Bronchial epithelial cell (primary cell): ENCODE measurements around the gene MUC22. TPM values are rescaled to one million over a fixed set of nuclear protein-coding genes. Genes with fewer than 3 reads are reported as not detected.
A peak's percentile ranks its signal among the peaks of the same experiment; 100 is the strongest.

Experiments used
- DNase-seq: peaks from one replicate; pipeline ENCODE4 v3.0.0-alpha.2; 2010; ENCODE audit warnings: low read depth
- FAIRE-seq: peaks from 2 replicates; lab custom pipeline; 2011; peaks lifted over from hg19 to GRCh38; lab: Jason Lieb, UNC
- H3K27me3 ChIP-seq: 2 replicates; pipeline ENCODE4 v1.5.1; 2011; ENCODE audit warnings: low read length; ENCODE audit not compliant: control insufficient read depth, insufficient read depth
- H3K36me3 ChIP-seq: 2 replicates; pipeline ENCODE4 v1.5.1; 2011; ENCODE audit warnings: low read length; ENCODE audit not compliant: control insufficient read depth, insufficient read depth
- H3K4me3 ChIP-seq: 2 replicates; pipeline ENCODE4 v1.5.1; 2011; ENCODE audit warnings: mild to moderate bottlenecking, low read depth, low read length, control low read depth
- CTCF ChIP-seq: IDR thresholded peaks from 2 replicates; pipeline ENCODE4 v1.5.1; 2011; ENCODE audit warnings: mild to moderate bottlenecking, moderate library complexity, low read length, control low read depth, inconsistent platforms; ENCODE audit not compliant: insufficient read depth, severe bottlenecking
- total RNA-seq: library from RNA; depleted of rRNA; stranded (reverse); fragments of >200 nt; gene quantifications from 2 replicates; pipeline ENCODE4 v1.2.1, GENCODE V29; 2014

Gene MUC22
- total RNA-seq, 1 donor from 2014 or later = under 0.01 TPM

DNA sequence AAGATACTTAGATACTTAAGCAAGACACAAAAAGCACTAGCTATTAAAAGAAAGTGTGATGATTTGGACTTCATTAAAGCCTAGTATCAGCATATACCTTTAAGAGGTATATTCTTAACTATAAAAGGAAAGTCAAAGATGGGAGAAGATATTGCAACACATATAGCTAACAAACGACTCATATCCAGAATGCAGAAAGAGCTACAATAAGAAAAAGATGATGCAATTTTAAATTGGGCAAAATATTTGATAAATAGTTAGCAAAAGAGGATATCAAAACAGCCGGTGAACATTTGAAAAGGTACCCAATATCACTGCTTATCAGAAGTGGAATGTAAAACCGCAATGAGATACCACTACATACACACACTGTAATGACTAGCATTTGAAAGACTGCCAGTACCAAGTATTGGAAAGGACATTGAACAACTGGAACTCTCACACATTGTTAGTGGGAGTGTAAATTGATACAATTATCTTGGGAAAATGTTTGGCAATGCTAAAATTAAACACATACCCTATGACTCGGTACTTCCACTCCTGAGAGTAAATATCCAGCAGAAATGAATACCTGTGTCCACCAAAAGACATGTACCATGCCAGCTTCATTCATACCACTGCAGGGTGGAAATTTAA lies 25.7 kb downstream of the MUC22 start:
- no peaks in the 10 kb centered on the region for H3K27me3 ChIP-seq
- DNase-seq = peak; percentile 51
- no peak overlapping the region for H3K4me3 ChIP-seq
- TF ChIP-seq CTCF = no peak
- no peak for FAIRE-seq
- no peaks in the 10 kb centered on the region for H3K36me3 ChIP-seq

DNA sequence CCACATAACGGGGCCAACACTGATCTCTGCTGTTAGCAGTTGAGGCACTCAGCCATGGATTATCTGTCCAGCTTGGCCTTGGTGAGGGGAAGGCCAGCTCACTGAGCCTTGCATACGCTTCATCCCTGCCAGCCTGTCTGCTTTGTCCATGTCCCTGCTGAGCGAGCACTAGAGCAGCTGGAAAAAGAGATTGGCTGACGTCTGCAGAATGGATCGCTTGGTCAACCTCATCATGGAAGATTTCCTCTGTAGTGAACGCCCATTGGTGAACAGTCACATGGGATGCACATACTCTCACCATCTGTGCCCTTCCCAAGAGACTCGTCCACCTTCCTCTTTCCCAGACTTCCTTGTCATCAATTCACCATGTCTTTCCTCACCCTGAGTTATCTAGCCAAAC lies 26.9 kb downstream of the MUC22 start:
- no peak for TF ChIP-seq CTCF
- H3K36me3 ChIP-seq = no peaks in the 10 kb centered on the region
- FAIRE-seq = no peak
- no peak overlapping the region for H3K4me3 ChIP-seq
- no peak for DNase-seq
- H3K27me3 ChIP-seq = no peaks in the 10 kb centered on the region

GRCh38 chr6:31037682-31038081 lies 27.4 kb downstream of the MUC22 start:
- Histone ChIP-seq H3K4me3 (no peak overlapping the region), H3K27me3 (no peaks in the 10 kb centered on the region), H3K36me3 (no peaks in the 10 kb centered on the region)
- peak; percentile 48 for DNase-seq
- TF ChIP-seq CTCF = no peak
- no peak for FAIRE-seq

GRCh38 chr6:31038559-31038958 lies 28.3 kb downstream of the MUC22 start:
- FAIRE-seq = no peak
- no peak for DNase-seq
- Histone ChIP-seq H3K27me3 (no peaks in the 10 kb centered on the region), H3K36me3 (no peaks in the 10 kb centered on the region), H3K4me3 (no peak overlapping the region)
- TF ChIP-seq CTCF = no peak

DNA sequence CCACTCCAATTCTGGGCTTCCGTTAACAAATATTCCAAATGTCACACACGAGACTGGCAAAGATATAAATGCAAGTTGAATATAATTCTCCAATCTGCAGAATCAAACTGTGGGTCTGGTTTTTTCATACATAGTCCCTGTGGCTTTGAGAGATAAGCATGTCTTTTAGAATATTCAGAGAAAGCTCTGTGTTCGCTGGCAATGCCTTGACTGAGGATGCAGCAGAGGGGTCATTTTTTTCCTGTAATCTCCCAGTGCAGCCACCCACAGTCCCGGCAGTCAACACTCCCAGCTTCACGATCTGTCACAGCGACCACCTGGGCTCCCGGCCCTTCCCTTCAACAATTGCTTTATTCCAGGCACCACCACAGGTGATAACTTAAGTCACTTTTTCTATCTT lies 30.5 kb downstream of the MUC22 start:
- no peak for TF ChIP-seq CTCF
- H3K36me3 ChIP-seq = no peaks in the 10 kb centered on the region

More for the DNA sequence above, 30.5 kb downstream of the MUC22 start:
- DNase-seq (no peak), FAIRE-seq (no peak)
- H3K4me3 ChIP-seq = no peak overlapping the region
- no peaks in the 10 kb centered on the region for H3K27me3 ChIP-seq
